MCF 10A (cell line): ENCODE measurements around the gene GGPS1. TPM values are rescaled to one million over a fixed set of nuclear protein-coding genes. Genes with fewer than 3 reads are reported as not detected.
A peak's percentile ranks its signal among the peaks of the same experiment; 100 is the strongest.
"Not testable (repeated sequence)": the region's sequence is repeated elsewhere in the genome, so short reads cannot be mapped to it uniquely, and the experiment has no call there.

Experiments
- BruUV-seq: library from RNA; stranded (reverse); fragments of 400-500 nt; replicated peaks from 2 replicates; lab custom pipeline; 2021; lab: Mats Ljungman, UMichigan
- CTCF ChIA-PET: fragments of 300-600 bp; sonication (Branson Sonifier 250); formaldehyde crosslinking; extraction: SDS; loops from one replicate; lab custom pipeline; 2021; ENCODE audit warnings: antibody characterized with exemption, inconsistent platforms; lab: Yijun Ruan, JAX
- POLR2A ChIA-PET: fragments of 300-600, 350-650 bp; sonication (Branson Sonifier 250); formaldehyde crosslinking; extraction: SDS; loops from one replicate; lab custom pipeline; 2020; ENCODE audit warnings: antibody characterized with exemption, inconsistent platforms; lab: Yijun Ruan, JAX
- DNase-seq: peaks from one replicate; pipeline ENCODE4 v3.0.0-alpha.2; 2018; ENCODE audit not compliant: unreplicated experiment
- H3K27ac Mint-ChIP-seq: one replicate; pipeline ENCODE4 v1.8.0; 2022; ENCODE audit warnings: mild to moderate bottlenecking, low read depth, mixed read lengths; ENCODE audit not compliant: unreplicated experiment
- H3K27me3 Mint-ChIP-seq: one replicate; pipeline ENCODE4 v1.8.0; 2022; ENCODE audit warnings: mixed read lengths; ENCODE audit not compliant: insufficient read depth, unreplicated experiment
- H3K36me3 Mint-ChIP-seq: one replicate; pipeline ENCODE4 v1.8.0; 2022; ENCODE audit warnings: mild to moderate bottlenecking, moderate library complexity, mixed read lengths; ENCODE audit not compliant: insufficient read depth, unreplicated experiment
- H3K4me1 Mint-ChIP-seq: one replicate; pipeline ENCODE4 v1.8.0; 2022; ENCODE audit warnings: mixed read lengths; ENCODE audit not compliant: insufficient read depth, unreplicated experiment
- H3K4me3 Mint-ChIP-seq: one replicate; pipeline ENCODE4 v1.8.0; 2022; ENCODE audit warnings: mild to moderate bottlenecking, moderate library complexity, mixed read lengths; ENCODE audit not compliant: unreplicated experiment
- H3K9me3 Mint-ChIP-seq: one replicate; pipeline ENCODE4 v1.8.0; 2022; ENCODE audit warnings: mixed read lengths; ENCODE audit not compliant: unreplicated experiment
- intact Hi-C: fragments of 100-400 bp; cut with micrococcal nuclease; formaldehyde crosslinking; loops from 2 replicates; pipeline ENCODE4 v1.14.1; 2022
- total RNA-seq: library from RNA; stranded (reverse); gene quantifications from 2 replicates; pipeline ENCODE4 v1.2.3, GENCODE V29; 2022
- TF ChIP-seq, protein P1 (sequence below): fragments of 200-600 bp; IDR thresholded peaks from one replicate; pipeline ENCODE4 v1.8.0; 2022; ENCODE audit warnings: antibody characterized with exemption, mild to moderate bottlenecking; ENCODE audit not compliant: unreplicated experiment

Gene GGPS1
- total RNA-seq, 1 experiment from 2014 or later = 74.8 TPM

DNA sequence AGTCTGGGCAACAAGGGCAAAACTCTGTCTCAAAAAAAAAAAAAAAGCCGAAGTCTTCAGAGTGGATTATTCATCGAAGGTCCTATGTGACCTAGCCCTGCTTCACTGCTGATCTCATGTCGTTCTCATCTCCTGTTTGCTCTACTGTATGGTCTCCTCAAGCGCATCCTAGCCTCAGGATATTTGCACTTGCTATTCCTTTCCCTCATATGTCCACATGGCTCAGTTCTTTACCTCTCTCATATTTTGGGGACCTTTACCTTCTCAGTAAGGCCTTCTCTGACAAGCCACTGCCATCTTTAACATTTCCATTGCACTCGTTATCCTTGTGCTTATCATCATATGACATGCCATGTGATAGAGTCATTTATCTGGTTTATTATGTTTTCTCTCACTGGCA, 41.4 kb downstream of the GGPS1 start:
- Mint-ChIP-seq H3K4me3 (peak overlapping the region; percentile 3), H3K27me3 (no peaks in the 10 kb centered on the region), H3K27ac (peak overlapping the region; percentile 17), H3K4me1 (peaks cover 26% of the 10 kb centered on the region), H3K9me3 (no peaks in the 10 kb centered on the region), H3K36me3 (peaks cover 47% of the 10 kb centered on the region)
- CTCF ChIA-PET = interaction anchor here (0.6 to 1.2 kb wide), 3 partner anchors 47 to 550 kb away, joined by 3 to 4 read pairs (median 3); no protein-coding TSS in a partner anchor
- TF ChIP-seq, protein P1, sequence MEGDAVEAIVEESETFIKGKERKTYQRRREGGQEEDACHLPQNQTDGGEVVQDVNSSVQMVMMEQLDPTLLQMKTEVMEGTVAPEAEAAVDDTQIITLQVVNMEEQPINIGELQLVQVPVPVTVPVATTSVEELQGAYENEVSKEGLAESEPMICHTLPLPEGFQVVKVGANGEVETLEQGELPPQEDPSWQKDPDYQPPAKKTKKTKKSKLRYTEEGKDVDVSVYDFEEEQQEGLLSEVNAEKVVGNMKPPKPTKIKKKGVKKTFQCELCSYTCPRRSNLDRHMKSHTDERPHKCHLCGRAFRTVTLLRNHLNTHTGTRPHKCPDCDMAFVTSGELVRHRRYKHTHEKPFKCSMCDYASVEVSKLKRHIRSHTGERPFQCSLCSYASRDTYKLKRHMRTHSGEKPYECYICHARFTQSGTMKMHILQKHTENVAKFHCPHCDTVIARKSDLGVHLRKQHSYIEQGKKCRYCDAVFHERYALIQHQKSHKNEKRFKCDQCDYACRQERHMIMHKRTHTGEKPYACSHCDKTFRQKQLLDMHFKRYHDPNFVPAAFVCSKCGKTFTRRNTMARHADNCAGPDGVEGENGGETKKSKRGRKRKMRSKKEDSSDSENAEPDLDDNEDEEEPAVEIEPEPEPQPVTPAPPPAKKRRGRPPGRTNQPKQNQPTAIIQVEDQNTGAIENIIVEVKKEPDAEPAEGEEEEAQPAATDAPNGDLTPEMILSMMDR = no peak
- POLR2A ChIA-PET = interaction anchor here (0.7 kb wide), 1 partner anchor 49 kb away, joined by 4 read pairs; no protein-coding TSS in a partner anchor
- DNase-seq = no peak
- no TSS peak for BruUV-seq
- intact Hi-C loops = no loop called here

DNA sequence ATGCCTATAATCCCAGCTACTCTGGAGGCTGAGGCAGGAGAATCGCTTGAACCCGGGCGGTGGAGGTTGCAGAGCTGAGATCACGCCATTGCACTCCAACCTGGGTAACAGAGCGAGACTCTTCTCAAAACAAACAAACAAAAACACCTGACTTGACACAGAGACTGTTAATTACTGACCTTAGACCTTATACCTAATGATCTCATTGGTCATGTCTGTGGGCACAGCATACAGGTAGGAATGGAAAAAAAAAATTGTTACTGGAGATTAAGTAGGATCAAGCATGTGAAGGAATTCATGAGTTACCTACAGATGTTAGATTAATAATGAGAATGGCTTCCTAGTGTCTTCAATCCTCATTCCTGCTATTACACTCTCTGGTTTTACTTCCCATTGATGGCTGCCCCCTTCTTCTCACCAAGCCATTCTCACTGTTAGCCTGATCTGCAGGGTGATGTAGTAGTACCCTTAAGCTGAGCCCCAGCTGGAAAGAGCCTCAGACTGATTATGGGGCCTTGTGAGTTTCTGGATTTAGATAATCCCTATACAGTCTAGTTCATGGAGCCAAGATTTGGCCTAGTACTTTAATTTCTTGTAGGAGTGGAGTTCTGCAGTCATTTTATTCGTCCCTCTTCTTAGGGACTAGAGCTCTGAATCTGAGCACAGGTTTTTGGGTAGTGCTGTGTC, 47.7 kb downstream of the GGPS1 start:
- ChIA-PET CTCF (interaction anchor here (0.6 to 3.6 kb wide), 6 partner anchors 14 to 459 kb away, joined by 3 to 9 read pairs (median 6); partner anchors contain the start of gene B3GALNT2), POLR2A (interaction anchor here (0.6 to 1.5 kb wide), 4 partner anchors 9 to 625 kb away, joined by 3 to 7 read pairs (median 5); partner anchors contain the start of gene TBCE)
- no peaks in the 10 kb centered on the region for H3K4me1 Mint-ChIP-seq
- DNase-seq = no peak
- BruUV-seq = no TSS peak
- H3K4me3 Mint-ChIP-seq = no peak overlapping the region
- no peaks in the 10 kb centered on the region for H3K9me3 Mint-ChIP-seq
- intact Hi-C loops = no loop called here
- H3K27me3 Mint-ChIP-seq = no peaks in the 10 kb centered on the region
- TF ChIP-seq, protein P1 = no peak
- peak overlapping the region; percentile 39 for H3K27ac Mint-ChIP-seq
- H3K36me3 Mint-ChIP-seq = peaks cover 66% of the 10 kb centered on the region

DNA sequence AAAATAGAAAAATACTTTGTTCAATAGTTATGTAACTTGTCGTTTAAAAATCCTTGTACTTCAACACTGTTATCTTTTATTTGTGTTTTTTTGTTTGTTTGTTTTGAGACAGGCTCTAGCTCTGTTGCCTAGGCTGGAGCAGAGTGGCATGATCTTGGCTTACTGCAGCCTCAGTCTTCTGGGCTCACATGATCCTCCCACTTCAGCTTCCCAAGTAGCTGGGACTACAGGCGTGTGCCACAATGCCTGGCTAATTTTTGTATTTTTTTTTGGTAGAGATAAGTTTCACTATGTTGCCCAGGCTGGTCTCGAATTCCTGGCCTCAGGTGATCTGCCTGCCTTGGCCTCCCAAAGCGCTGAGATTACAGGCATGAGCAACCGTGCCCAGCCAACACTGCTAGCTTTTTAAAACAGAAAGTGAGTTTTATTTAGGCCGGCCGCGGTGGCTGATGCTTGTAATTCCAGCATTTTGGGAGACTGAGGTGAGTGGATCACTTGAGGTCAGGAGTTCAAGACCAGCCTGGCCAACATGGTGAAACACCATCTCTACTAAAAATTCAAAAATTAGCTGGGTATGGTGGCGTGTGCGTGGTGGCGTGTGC, 49.9 kb downstream of the GGPS1 start:
- BruUV-seq, H3K9me3 Mint-ChIP-seq, H3K4me3 Mint-ChIP-seq, H3K4me1 Mint-ChIP-seq, DNase-seq, H3K27me3 Mint-ChIP-seq, intact Hi-C loops, H3K27ac Mint-ChIP-seq: not testable (repeated sequence)
- POLR2A ChIA-PET = interaction anchor here (2.9 to 3.4 kb wide), 2 partner anchors 10 to 12 kb away, joined by 10 to 12 read pairs; partner anchors contain the start of gene TBCE
- peaks cover 60% of the 10 kb centered on the region for H3K36me3 Mint-ChIP-seq
- CTCF ChIA-PET = interaction anchor here (0.6 to 3.6 kb wide), 3 partner anchors 12 to 48 kb away, joined by 3 to 9 read pairs (median 4); no protein-coding TSS in a partner anchor

DNA sequence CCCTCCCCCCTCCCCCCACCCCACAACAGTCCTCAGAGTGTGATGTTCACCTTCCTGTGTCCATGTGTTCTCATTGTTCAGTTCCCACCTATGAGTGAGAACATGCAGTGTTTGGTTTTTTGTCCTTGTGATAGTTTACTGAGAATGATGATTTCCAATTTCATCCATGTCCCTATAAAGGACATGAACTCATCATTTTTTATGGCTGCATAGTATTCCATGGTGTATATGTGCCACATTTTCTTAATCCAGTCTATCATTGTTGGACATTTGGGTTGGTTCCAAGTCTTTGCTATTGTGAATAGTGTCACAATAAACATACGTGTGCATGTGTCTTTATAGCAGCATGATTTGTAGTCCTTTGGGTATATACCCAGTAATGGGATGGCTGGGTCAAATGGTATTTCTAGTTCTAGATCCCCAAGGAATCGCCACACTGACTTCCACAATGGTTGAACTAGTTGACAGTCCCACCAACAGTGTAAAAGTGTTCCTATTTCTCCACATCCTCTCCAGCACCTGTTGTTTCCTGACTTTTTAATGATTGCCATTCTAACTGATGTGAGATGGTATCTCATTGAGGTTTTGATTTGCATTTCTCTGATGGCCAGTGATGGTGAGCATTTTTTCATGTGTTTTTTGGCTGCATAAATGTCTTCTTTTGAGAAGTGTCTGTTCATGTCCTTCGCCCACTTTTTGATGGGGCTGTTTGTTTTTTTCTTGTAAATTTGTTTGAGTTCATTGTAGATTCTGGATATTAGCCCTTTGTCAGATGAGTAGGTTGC, 53.8 kb downstream of the GGPS1 start:
- H3K27me3 Mint-ChIP-seq, CTCF ChIA-PET, DNase-seq, H3K27ac Mint-ChIP-seq, POLR2A ChIA-PET, H3K4me1 Mint-ChIP-seq, H3K9me3 Mint-ChIP-seq, intact Hi-C loops, BruUV-seq, H3K4me3 Mint-ChIP-seq: not testable (repeated sequence)
- H3K36me3 Mint-ChIP-seq = peaks cover 40% of the 10 kb centered on the region

DNA sequence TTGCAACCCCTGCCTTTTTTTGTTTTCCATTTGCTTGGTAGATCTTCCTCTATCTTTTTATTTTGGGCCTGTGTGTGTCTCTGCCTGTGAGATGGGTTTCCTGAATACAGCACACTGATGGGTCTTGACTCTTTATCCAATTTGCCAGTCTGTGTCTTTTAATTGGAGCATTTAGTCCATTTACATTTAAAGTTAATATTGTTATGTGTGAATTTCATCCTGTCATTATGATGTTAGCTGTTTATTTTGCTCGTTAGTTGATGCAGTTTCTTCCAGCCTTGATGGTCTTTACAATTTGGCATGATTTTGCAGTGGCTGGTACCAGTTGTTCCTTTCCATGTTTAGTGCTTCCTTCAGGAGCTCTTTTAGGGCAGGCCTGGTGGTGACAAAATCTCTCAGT, 57.3 kb downstream of the GGPS1 start:
- H3K4me1 Mint-ChIP-seq, H3K27ac Mint-ChIP-seq, BruUV-seq, H3K4me3 Mint-ChIP-seq, POLR2A ChIA-PET, H3K9me3 Mint-ChIP-seq, DNase-seq, H3K27me3 Mint-ChIP-seq, intact Hi-C loops, CTCF ChIA-PET: not testable (repeated sequence)
- H3K36me3 Mint-ChIP-seq = peaks cover 16% of the 10 kb centered on the region
